GM19025 (cell line): Measurements from ENCODE around the gene TSPAN11.
A peak's percentile ranks its signal among the peaks of the same experiment; 100 is the strongest.

Experiments used
- ATAC-seq: cut with Tn5 transposase; IDR thresholded peaks from one replicate; pipeline ENCODE4 v1.9.1; 2021; ENCODE audit warnings: mild to moderate bottlenecking, low read depth, moderate library complexity; ENCODE audit not compliant: unreplicated experiment

TSPAN11 gene

GRCh38 chr12:30976206-30976605, 49.7 kb downstream of the TSPAN11 start:
- ATAC-seq, result no peak

GRCh38 chr12:30977124-30977523, 50.6 kb downstream of the TSPAN11 start:
- no peak for ATAC-seq

- ATAC-seq, result no peak
These were observed 51.2 kb downstream of the TSPAN11 start for GRCh38 chr12:30977537-30978349.

- no peak for ATAC-seq
These were observed 52.1 kb downstream of the TSPAN11 start for GRCh38 chr12:30978639-30979038.

- no peak for ATAC-seq
These were observed 53.1 kb downstream of the TSPAN11 start for GRCh38 chr12:30979371-30980259.

GRCh38 chr12:30980955-30981662, 54.6 kb downstream of the TSPAN11 start:
- ATAC-seq, result no peak

- ATAC-seq, result no peak
These were observed 55.9 kb downstream of the TSPAN11 start for GRCh38 chr12:30982413-30982812.

GRCh38 chr12:30985814-30986452, 59.4 kb downstream of the TSPAN11 start:
- ATAC-seq, result peak; percentile 51

- no peak for ATAC-seq
These were observed 61.5 kb downstream of the TSPAN11 start for GRCh38 chr12:30988086-30988485.

GRCh38 chr12:30988646-30989286, 62.2 kb downstream of the TSPAN11 start:
- ATAC-seq, result no peak

GRCh38 chr12:30989754-30990153, 63.2 kb downstream of the TSPAN11 start:
- ATAC-seq, result no peak

GRCh38 chr12:30990316-30990715, 63.8 kb downstream of the TSPAN11 start:
- ATAC-seq, result no peak

- ATAC-seq, result no peak
These were observed 64.2 kb downstream of the TSPAN11 start for GRCh38 chr12:30990776-30991175.

GRCh38 chr12:30991466-30991865, 64.9 kb downstream of the TSPAN11 start:
- no peak for ATAC-seq

GRCh38 chr12:30992381-30992780, 65.8 kb downstream of the TSPAN11 start:
- ATAC-seq, result no peak

- no peak for ATAC-seq
These were observed 67.2 kb downstream of the TSPAN11 start for GRCh38 chr12:30993766-30994165.

- ATAC-seq, result no peak
These were observed 67.7 kb downstream of the TSPAN11 start for GRCh38 chr12:30994274-30994673.

GRCh38 chr12:30996255-30996654, 69.7 kb downstream of the TSPAN11 start:
- ATAC-seq, result no peak

GRCh38 chr12:30996752-30997151, 70.2 kb downstream of the TSPAN11 start:
- ATAC-seq, result no peak
